Measurements from ENCODE around the gene PARD3B.

- no peak for TF ChIP-seq CTCF (IDR thresholded peaks at IDR 0.05; ENCODE audit: low read length)
- no peak for TF ChIP-seq EZH2phosphoT487 (IDR thresholded peaks at IDR 0.05; ENCODE audit: low read length)
- no peak for TF ChIP-seq EZH2 (optimal IDR thresholded peaks at IDR 0.05; ENCODE audit: low read depth, low read length)
Measured at GRCh38 chr2:205324355-205324754, 779.1 kb downstream of the PARD3B start.

Measured in MM.1S (cell line).